ENCODE measurements around the gene AADACL4.
"Not testable (repeated sequence)": the region's sequence is repeated elsewhere in the genome, so short reads cannot be mapped to it uniquely, and the experiment has no call there.

The AADACL4 gene

DNA sequence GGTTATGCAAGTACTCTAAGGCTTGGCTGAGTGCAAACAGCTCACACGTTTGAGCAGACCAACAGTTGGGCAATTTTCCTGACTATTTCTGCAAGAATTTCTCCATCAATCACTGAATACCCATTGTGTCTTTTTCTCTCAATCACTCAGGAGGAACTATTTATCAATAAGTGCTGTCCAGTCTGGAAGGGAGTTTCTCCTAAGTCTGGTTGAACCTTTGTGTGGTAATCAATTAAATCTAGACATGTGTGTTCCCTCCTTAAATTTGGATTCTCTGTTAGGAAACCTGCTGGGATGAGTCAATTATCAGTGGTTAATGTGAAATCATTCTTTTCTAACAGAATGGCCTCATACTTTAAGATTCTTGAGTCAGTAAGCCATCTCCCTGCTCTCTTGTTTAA lies 65.2 kb downstream of the AADACL4 start:
- DNase-seq (ENCODE audit: low read depth in 2 of 3, low spot score in 2 of 3) = no peak

DNA sequence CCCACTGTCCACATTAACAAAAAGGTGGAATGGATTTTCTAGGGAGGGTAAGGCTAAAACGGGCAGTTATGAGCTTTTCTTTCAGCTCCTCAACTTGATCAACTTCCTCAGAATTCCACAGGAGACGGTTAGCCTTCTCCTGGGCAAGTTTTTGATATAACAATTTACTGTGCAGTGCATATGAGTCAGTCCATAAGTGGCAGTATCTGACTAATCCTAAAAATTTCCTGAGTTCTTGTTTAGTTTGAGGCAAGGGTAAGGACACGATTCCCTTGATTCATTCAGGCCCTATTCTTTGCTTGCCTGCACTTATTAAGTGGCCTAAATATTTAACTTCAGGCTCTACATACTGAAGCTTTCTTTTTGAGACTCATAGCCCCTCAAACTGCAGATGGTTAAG lies 65.8 kb downstream of the AADACL4 start:
- no peak for DNase-seq (ENCODE audit: low read depth in 2 of 3, low spot score in 2 of 3)

DNA sequence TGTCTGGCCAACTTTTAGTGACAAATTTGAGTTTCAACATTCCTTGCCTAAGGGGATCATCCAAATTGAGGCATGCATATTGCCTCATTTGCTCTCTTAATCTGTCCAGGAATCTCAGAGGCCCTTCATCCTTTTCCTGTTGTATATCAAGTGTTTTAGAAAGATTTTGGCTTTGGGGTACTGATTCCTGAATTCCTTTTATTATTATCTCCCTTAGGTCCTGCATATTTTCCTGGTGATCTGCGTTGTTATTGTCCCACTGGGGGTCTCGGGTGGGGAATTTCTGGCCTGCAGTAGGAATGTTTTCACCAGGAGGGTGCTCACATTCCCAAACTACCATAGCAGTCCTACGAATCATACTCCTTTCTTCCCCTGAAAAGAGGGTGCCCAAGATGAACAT lies 67.7 kb downstream of the AADACL4 start:
- DNase-seq (ENCODE audit: low read depth in 2 of 3, low spot score in 2 of 3) = no peak

DNA sequence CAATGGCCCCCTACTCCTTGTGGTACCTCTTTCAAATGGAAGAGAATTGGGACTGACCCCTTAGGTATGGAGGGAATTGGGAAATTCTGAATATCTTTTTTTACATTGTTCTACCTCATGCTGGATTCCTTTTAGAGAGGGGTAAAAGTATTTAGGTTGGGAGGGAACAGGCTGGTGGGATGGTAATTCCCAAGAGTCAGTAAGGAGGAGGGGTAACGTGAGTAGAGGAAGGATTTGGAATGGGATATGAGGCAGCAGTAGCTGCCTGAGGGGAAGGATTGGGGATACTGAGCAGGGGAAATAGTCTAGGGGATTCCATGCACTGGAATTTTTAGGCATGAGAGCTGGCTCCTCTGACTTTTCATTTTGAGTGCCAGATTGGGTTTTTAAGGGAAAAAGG lies 68.2 kb downstream of the AADACL4 start:
- no peak for DNase-seq (ENCODE audit: low read depth in 2 of 3, low spot score in 2 of 3)

DNA sequence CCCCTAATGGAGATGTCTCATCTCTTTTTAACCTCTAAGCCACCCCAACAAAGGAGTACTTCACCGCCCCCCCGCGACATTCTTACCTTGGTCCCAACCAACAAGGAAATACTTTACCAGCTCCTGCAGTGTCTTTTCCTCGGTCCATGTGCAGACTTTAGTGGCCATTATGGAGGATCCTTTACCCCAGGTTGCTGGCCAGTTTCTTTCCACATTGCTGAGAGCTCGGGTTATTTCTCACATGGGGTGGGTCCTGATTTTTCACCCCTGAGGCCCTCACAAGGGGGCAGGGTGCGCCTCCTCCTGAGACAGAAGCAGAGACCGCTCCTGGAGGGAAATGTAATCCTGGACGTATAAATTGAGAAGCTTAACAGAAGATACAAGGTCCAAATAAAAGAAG lies 69.0 kb downstream of the AADACL4 start:
- no peak for DNase-seq (ENCODE audit: low read depth in 2 of 3, low spot score in 2 of 3)

DNA sequence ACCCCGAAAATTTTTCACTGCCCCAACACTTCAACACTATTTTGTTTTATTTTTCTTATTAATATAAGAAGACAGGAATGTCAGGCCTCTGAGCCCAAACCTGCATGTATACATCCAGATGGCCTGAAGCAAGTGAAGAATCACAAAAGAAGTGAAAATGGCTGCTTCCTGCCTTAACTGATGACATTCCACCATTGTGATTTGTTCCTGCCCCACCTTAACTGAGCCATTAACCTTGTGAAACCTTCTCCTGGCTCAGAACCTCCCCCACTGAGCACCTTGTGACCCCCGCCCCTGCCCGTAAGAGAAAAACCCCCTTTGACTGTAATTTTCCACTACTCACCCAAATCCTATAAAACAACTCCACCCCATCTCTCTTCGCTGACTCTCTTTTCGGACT lies 69.8 kb downstream of the AADACL4 start:
- not testable (repeated sequence) for DNase-seq (ENCODE audit: low read depth in 2 of 3, low spot score in 2 of 3)

DNA sequence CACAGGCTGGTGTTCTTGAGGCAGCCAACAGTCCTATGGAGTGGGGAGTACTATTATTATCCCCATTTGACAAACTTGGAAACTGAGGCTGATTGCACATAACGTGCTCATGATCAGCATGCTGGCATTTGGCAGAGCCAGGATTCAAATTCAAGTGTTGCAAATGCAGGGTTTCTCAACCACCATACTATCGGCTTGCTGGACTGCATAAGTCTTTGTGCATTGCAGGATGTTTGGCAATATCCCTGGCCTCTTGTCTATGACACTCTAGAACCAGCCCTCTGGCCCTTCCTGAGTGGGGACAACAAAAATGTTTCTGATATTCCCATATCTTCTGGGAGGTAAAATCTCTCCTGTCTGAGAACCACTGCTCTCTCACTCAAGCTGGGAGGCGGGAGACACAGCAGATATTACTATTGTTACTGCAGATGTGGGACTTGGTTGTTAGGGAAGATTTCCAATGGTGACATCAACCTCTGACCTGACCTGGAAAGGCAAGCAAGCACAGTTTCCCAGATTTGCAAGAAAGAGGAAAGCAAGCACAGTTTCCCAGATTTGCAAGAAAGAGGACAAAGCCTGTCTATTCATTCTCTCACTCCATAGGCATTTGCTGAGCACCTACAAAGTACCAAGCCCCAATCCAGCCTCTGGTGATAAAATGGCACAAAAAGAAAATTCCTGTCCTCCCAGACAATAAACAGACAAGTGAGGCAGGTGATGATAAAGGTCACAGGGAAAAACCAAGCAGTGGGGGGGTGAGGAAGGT lies 71.0 kb downstream of the AADACL4 start:
- no peak for DNase-seq (ENCODE audit: low read depth in 2 of 3, low spot score in 2 of 3)

DNA sequence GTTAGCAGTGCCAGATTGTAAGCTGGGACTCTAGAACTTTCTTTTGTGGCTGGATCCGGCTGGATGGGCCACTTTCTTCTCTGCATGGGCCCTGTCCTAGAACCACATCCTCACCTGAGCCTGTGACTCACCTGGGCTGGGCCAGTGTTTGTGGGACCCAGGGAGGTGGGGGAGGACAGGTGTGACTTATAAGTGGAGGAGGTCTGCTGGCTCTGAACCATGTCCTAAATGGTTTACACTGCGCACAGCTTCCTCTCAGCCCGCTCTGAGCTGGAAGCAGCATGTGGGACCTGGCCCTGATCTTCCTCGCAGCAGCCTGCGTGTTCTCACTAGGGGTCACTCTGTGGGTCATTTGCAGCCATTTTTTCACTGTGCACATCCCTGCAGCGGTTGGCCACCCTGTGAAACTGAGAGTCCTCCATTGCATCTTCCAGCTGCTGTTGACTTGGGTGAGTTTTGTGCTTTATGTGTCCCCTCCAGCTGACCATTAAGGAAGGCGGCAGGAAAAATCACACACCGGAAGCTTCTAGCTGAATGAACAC lies 72.1 kb downstream of the AADACL4 start, which contains the start of gene AADACL3:
Gene AADACL3, plus strand, starts transcription at position 215 of the 542 bp plus-strand sequence. Its CDS starts 67 bp downstream, at position 282.
- DNase-seq (ENCODE audit: low read depth in 2 of 3, low spot score in 2 of 3) = no peak

Measured in activated CD8-positive, alpha-beta memory T cell treated with anti-CD3 and anti-CD28 coated beads for 48 hours (primary cell).